Measurements from ENCODE around the gene WDR38.

WDR38 gene, protein sequence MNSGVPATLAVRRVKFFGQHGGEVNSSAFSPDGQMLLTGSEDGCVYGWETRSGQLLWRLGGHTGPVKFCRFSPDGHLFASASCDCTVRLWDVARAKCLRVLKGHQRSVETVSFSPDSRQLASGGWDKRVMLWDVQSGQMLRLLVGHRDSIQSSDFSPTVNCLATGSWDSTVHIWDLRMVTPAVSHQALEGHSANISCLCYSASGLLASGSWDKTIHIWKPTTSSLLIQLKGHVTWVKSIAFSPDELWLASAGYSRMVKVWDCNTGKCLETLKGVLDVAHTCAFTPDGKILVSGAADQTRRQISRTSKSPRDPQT

DNA sequence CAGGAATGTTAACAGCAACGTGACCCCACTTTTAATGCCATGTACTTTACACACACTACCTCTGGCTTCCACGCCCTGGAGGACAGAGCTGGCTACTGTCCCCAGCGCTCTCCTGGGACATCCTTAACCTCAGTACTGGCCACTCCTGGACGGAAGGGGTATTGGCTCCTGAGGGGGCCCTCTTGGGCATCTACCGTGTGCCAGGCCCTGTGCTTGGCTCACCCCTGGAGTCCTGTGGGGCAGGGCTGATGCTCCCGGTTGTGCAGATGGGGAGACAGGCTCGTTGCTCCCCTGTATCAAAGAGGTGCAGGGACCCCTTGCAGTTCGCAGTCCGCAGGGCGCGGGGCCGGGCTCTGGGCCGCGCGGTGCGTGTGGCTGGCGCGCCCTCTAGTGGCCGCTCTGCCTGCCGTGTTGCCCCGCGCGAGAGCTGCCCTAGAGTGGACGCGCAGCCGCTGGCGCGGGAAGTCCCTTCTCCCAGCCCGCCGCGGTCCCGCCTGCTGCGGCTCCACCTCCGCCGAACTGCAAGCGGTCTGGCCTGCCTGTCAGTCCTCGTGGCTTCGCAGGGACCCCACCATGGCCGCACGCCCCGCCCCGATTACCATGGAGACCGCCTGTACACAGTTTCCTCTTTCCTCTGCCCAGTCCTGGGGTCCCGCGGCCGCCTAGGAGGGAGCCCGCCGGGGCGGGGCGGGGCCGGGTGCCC, at the start of gene WDR38:
WDR38 (plus strand) TSS at position 632 of the 703 bp plus-strand sequence. CDS start 72 bp downstream, outside the sequence.
- peak; percentile 57 to 62 for DNase-seq

DNA sequence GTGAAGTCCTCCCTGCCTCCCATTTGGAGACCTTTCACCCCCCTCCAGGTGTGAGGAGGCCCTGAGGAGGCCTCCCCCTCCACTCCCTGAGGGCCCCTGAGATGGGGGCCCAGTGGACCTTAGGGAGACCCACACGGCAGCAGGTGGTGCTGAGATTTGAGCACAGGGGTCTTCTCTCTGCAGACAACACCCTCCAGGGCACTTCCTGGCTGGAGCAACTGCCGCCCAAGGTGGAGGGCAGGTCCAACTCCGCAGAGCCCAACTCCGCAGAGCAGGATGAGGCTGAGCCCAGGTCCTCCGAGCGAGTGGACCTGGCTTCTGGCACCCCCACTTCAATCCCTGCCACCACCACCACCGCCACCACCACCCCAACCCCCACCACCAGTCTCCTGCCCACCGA, 49.3 kb upstream of the WDR38 start:
- DNase-seq, result no peak

DNA sequence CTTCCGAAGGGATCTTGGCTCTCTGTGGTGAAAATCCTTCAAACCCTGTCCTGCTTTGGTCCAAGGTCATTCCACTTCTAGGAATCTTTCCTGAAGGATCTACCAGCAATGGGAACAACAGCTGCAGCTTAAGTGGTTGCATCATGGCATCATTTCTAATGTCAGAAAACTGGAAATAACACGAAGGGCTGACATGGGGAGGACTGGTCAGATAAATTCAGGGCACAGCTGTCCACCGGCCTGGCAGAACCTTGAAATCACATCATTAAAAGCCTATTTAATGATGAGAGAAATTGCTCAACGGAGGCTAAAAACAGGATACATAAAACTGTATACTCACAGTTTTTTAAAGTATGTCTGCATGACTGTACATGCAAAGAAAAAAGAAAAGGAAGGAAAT, 48.1 kb upstream of the WDR38 start:
- no peak for DNase-seq

DNA sequence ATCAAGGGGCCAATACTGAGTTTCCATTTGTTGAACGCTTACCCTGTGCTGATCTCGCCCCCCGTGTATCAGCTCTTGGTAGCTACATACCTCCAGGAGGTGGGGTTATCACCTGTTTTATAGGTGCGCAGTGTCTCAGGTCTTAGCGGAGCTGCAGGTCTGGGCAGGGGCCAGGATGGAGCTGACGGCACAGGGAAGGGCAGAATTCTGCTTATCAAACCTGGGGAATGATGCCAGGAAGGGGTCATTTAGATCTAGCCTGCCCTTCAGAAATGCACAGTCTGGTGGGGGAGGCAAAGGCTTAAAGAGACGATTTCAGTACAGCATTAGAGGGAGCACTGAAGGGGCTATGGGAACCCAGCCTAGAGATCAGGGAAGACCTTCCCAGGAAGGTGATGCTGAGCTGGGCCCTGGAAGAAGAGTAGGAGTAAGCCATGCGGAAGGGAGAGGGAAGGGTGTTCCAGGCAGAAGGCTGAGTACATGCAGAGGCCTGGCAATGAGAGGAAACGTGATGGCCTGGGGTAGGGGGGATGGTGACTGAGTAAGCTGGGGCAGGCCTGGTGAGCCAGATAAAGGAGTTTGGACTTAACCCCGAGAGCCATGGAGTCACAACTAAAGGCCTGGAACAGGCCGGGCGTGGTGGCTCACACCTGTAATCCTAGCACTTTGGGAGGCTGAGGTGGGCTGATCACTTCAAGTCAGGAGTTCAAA, 44.9 kb upstream of the WDR38 start:
- DNase-seq, result no peak

DNA sequence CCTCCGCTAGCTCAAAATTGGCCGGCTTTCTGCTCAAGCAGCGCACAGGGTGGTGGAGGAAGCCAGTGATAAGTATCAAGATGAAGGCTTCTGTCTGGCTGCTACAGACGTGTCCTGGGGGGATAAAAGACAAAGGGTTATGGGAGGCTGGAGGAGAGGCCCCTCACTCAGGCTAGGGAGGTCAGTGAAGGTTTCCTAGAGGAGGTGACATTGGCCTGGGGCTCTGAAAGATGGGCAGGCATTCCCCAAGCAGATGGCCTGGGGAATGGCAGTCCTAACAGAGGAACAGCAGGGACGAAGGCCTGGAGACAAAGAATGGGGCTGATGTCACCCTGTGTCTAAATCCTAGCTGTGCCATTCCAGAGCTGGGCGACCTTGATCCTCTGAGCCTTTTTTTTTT, 44.0 kb upstream of the WDR38 start:
- DNase-seq, result no peak

DNA sequence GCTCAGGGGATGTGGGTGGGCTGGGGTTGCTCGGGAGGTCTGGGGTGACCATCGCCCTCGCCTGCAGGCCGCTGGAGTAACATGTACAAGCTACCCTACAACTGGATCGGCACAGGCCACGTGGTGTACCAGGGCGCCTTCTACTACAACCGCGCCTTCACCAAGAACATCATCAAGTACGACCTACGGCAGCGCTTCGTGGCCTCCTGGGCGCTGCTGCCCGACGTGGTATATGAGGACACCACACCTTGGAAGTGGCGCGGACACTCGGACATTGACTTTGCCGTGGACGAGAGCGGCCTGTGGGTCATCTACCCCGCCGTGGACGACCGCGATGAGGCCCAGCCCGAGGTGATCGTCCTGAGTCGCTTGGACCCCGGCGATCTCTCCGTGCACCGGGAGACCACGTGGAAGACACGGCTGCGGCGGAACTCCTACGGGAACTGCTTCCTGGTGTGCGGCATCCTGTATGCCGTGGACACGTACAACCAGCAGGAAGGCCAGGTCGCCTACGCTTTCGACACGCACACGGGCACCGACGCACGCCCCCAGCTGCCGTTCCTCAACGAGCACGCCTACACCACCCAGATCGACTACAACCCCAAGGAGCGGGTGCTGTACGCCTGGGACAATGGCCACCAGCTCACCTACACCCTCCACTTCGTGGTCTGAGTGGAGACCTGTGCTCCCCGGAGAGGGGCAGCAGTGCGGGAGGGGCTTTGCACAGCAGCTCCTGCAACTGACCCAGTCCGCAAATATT, 43.3 kb upstream of the WDR38 start:
- DNase-seq, result no peak

DNA sequence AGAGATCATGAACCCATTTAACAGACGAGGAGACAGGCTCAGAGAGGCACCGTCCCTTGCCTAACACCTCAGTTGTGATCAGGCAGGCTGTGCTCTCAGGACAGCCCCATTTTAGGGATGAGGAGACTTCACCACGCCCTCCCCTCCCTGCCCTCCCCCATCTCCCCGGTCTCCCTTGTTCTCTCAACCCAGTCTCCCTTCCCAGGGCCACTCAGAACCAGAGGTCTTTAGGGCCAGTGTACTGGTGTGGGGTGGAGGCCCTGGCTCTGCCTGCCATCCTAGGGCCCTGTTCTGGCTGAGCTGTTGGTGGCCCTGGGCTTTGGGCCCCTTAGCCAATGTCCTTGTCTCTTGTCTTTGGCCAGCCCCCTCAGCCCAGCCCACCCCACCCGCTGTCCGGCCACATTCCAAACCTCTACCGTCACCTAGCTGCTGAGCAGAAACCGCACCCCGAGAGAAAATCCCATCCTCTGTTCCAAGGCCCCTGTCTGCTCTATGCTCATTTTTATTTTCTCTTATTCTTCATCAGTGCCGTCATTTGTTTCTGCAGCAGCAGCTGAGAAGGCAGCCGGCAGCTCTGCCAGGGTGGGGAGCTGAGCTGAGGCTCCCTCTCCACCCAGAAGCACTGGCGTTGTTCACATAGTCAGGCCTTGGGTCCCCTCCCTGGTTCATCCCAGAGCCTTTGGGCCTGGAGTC, 42.5 kb upstream of the WDR38 start:
- no peak for DNase-seq

DNA sequence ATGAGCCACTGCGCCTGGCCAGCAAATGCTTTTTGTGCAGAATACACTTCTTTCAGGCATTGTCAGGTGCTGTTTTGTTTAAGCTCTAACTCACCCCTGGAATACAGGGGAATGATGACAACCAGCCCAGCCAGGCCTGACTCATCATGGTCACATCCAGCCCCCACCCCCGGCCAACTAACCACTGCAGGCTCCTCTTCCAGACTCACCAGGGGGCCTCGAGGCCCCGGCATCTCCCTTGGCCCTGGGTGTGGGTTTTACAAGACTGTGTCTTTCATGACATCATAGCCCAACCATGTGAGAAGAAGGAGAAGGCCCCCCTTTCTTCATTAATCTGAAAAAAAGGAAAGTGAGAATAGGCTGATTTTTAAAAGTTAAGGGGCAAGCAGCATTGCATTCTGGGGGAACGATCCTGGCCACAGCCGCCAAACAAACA, 40.8 kb upstream of the WDR38 start:
- no peak for DNase-seq

DNA sequence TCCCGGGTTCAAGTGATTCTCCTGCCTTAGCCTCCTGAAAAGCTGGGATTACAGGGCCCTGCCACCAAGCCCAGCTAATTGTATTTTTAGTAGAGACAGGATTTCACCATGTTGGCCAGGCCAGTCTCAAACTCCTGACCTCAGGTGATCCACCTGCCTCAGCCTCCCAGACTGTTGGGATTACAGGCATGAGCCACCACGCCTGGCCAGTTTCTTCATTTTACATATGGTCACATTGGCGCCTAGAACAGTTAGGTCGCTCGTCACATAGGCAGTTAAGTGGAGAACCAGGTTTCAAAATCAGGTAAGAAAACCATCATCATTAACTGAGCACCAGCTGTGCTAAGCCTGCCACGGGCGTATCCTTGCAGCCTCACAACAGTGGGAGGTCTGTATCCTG, 40.2 kb upstream of the WDR38 start:
- no peak for DNase-seq

DNA sequence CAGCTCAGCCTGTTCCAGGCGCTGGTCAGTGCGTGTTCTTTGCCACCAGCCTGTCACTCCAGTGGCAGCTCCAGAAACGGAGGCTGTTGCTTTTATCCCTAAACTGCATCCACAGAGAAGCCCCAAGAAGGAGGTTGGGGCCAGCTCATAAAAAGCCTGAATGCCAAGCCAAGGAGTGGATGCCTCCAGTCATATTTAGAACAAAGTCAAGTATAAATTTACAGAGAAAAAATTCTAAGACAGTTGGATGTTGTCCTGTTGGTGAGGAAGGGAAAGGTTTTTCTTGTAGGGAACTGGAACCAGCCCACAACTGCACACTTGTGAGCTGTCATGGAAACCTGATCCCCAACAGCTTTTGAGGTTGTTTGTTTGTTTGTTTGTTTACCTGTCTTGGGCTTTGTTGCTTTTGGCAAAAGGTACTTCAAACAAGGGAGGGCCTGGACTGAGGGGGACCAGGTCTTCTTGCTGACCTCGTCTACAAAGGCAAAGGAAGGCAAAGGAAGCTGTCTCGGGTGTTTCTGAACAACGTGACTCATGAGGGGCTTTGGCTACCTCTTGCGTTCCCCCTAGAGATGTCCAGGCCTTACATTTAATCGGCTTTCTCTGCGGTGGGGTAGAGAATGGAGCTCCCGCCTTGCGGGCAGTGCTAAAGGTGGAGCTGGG, 39.6 kb upstream of the WDR38 start:
- no peak for DNase-seq

DNA sequence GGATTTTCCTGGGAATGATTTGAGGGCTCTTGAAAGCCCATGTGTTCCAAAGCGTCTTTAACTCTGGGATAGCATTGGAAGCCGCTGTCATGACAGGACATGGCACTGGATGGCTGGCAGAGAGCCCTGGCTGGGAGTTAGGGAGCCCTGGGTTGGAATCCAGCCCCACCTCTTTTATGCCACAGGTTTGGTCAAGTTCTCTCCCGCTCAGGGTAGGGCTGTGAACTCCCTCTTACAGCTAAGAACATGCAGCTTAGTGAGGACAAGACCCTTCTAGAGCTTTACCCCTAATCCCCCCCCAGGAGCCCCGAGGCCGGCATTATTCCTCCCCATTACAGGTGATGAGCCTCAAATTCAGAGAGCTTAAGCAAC, 39.1 kb upstream of the WDR38 start:
- DNase-seq, result no peak

DNA sequence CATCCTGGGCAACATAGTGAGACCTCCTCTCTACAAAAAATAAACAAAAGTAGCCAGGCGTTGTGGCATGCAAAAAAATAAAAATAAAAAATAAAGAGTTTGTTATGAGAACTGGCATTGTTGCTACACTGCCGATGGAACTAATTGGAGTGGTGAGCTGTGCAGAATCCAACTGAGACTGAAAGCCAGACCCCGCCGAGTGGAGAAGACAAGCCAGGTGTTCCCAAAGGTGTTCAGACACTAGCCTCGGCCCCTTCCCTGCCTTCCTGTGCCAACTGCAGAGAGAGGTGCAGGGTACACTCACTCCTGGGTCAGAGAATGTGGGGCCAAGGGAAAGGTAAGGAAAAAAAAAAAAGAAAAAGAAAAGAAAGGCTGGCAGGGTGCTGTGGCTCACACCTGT, 37.7 kb upstream of the WDR38 start:
- DNase-seq, result no peak

DNA sequence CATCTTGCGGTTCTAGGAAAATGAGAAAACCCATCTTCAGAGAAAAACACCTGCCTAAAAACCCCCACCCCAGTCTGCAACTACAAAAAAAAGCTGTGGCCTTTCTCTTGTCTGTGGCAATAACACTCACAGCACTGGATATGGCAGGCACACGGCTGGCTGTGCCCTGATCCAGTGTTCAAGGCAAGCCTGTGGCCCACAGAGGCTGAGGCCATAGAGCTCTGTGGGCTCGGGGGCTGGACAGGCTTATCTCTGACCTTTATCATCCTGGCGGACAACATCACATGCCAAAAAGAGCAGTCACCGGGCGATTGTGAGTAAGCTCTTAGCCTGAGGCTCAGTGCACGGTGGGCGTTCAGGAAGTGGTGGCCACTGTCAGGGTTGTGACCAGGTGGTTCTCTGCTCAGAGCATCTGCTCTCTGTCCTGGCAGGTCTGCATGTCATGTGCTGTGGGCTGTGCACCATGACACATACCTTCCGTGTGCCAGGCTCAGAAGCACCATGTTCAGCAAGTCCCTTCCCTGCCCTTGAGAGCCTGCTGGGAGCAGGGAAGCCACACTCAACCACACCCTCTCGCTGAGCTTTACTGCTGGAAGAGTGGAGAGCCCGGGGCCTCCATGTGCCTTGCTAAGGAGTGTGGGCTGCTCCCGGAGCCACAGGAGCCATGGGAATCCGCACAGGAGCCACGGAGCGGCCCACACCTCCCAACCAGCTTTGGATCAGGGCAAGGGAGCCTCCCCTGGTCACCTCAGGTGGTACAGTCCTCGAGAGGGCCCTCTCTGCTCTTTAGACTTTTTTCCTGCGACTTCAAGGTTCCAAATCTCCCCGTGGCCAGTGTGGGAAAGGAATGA, 34.6 kb upstream of the WDR38 start:
- no peak for DNase-seq

DNA sequence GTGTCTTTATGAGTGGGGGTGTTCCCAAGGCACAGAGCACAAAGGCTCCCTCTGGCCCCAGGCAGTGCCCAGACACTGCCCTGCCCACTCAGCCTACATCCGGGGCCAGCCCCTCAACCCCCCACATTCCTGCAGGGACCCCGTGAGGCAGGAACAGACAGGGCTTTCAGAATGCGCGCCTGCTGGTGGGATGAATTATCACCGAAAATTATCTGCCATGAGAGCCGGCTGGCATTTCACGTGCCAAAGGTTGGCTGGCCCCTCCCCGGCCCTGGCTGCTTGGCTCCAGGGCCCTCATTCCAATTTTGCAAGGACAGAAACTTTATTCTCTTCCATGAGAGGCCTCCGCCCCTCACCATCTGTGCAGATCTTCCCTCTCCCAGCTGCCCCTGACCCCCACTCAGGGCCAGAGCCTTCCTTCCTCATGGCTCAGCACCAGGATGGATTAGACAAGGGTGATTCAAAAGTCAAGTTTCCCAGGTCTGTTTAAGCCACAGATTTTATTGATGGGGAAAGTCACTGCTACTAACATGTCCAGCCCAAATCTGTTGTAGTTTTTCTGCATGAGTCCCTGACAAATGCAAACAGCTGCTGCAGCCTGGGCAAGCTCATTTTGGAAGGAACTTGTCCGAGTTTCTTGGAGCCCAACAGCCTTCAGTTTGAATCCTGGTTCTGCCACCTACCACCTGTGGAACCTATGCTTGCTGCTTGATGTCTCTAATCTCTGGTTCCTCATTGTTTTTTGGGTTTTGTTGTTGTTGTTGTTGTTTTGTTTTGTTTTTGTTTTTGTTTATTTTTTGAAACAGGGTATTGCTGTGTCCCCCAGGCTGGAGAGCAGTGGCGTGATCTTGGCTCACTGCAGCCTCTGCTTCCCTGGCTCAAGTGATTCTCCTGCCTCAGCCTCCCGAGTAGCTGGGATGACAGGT, 32.3 kb upstream of the WDR38 start:
- no peak for DNase-seq

DNA sequence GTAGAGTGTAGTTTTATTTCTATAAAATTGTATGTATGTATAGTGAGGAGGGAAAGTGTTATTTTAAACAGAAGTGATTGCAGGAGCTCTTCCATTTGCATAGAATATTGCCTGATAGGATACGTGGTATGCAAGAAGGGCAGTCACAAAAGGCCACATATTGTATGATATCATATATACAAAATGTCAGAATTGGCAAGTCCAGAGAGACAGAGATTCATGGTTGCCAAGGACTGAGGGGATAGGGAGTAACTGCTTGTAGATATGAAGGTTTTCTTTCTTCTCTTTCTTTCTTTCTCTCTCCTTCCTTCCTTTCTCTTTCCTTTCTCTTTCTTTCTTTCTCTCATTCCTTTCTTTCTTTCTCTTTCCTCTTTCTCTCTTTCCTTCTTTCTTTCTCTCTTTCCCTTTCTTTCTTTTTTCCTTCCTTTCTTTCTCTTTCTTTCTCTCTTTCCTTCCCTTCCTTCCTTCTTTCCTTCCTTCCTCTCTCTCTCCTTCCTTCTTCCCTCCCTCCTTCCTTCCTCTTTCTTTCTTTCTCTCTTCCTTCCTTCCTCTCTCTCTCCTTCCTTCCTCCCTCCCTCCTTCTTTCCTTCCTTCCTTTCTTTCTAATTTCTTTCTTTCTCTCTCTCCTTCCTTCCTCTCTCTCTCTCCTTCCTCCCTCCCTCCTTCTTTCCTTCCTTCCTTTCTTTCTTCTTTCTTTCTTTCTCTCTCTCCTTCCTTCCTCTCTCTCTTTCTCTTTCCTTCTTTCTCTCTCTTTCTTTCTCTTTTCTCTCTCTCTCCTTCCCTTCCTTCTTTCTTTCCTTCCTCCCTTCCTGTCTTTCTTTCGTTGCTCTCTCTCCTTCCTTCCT, 24.5 kb upstream of the WDR38 start:
- no peak for DNase-seq

DNA sequence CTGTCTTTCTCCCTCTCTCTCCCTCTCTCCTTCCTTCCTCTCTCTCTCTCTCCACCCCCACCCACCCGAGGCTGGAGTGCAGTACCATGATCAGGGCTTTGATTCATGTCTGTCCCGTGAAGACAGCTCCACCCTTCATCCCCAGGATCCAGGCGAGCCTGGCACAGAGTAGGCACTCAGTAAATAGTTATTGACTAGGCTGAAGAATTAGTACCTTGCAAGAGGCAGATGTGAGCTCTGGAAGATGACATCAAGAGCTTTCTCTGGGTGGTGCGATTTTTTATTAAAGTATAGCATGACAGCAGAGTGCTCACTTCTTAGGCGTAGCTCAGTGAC, 24.0 kb upstream of the WDR38 start:
- no peak for DNase-seq

DNA sequence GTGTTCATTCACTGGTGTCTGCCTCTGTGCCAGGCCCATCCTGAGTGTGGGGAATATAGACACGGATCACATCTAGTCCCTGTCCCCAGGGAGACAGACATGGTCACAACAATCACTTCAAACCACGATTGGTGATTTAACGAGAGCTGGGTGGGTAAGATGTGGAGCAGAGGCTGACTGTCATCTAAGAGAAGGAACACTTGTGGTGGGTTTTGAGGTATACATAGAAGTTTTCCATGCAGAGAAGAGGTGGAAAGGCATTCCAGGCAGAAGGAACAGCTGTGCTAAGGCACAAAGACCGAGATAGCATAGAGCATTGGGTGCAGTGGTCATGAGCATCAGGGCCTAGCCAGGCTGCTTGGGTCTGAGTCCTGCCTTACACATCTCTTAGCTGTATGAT, 22.7 kb upstream of the WDR38 start:
- no peak for DNase-seq

DNA sequence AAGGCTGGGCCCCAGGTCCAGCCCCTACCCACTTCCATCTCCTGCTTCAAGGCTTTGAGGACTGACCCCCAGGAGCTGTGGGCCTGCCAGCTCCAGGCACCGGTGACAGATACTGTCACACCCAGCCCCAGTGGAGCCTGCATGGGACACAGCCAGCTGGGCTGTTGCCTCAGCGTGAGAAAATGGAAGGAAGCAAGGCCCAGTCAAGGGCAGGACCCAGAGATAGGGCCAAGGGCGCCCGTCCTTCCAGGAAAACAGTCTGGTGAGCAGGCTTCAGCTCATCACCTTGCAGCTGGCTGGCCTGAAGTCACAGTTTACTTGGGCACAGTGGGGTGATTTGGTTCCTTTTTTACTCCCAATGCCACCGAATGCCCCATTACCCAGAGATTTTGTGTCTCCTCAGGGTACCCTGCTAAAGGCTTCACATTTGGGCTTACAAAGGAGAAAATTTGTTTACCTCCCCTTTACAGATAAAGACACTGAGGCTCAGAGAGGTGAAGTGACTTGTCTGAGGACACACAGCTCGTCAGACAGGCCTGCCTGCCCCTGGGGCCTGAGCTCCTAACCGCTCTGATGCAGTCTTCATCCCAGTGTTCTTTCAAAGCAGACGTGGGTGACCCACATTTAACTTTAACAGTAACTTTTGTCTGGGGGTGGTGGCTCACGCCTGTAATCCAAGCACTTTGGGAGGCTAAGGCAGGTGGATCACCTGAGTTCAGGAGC, 21.5 kb upstream of the WDR38 start:
- DNase-seq, result no peak
